Panc1 (cell line): ENCODE measurements around the gene RPL7A. TPM values are rescaled to one million over a fixed set of nuclear protein-coding genes. Genes with fewer than 3 reads are reported as not detected.

Source experiments
- ATAC-seq: fragments of 200-7000 bp; cut with Tn5 transposase; 2 replicates; pipeline ENCODE4 v1.9.1; 2020; ENCODE audit warnings: mild to moderate bottlenecking, moderate library complexity
- BruUV-seq: library from RNA; stranded (reverse); fragments of 400-500 nt; replicated peaks from 2 replicates; lab custom pipeline; 2021; lab: Mats Ljungman, UMichigan
- CTCF ChIA-PET: fragments of 300-600 bp; sonication (Branson Sonifier 250); formaldehyde crosslinking; loops from one replicate; lab custom pipeline; 2022; ENCODE audit warnings: antibody characterized with exemption; lab: Charles Lee
- POLR2A ChIA-PET: fragments of 300-600 bp; sonication (Branson Sonifier 250); formaldehyde crosslinking; loops from one replicate; lab custom pipeline; 2022; ENCODE audit warnings: antibody characterized with exemption; lab: Charles Lee
- DNase-seq: peaks from one replicate; pipeline ENCODE4 v3.0.0-alpha.2; 2010; ENCODE audit warnings: low read depth, low spot score
- H3K27ac ChIP-seq: 2 replicates; pipeline ENCODE4 v1.5.1; 2011; ENCODE audit warnings: mild to moderate bottlenecking, low read length, inconsistent platforms
- H3K27me3 ChIP-seq: fragments of 200-500 bp; sonication (Bioruptor generic); 2 replicates; pipeline ENCODE4 v1.6.0; 2014; ENCODE audit warnings: low read length, inconsistent platforms; ENCODE audit not compliant: control insufficient read depth, insufficient read depth
- H3K36me3 ChIP-seq: fragments of 200-500 bp; sonication (Bioruptor generic); 2 replicates; pipeline ENCODE4 v1.5.1; 2014; ENCODE audit warnings: inconsistent platforms, mild to moderate bottlenecking, low read length, moderate library complexity; ENCODE audit not compliant: control insufficient read depth, insufficient read depth
- H3K4me1 ChIP-seq: 2 replicates; pipeline ENCODE4 v1.5.1; 2011; ENCODE audit warnings: inconsistent platforms, mild to moderate bottlenecking, low read length, moderate library complexity; ENCODE audit not compliant: control insufficient read depth, insufficient read depth
- H3K4me3 ChIP-seq, 2 experiments: 2 replicates each; pipeline ENCODE4 v1.5.1; 2011 to 2012; ENCODE audit warnings: low read depth in 2 of 2, low read length in 2 of 2, mild to moderate bottlenecking in 2 of 2, inconsistent platforms in 1 of 2, moderate library complexity in 1 of 2
- H3K9me3 ChIP-seq: fragments of 200-500 bp; sonication (Bioruptor generic); 2 replicates; pipeline ENCODE4 v1.5.1; 2014; ENCODE audit warnings: low read depth, mild to moderate bottlenecking, inconsistent platforms, low read length, moderate library complexity; ENCODE audit not compliant: control insufficient read depth, insufficient read depth
- CTCF ChIP-seq: fragments of 450-650 bp; IDR thresholded peaks from 2 replicates; pipeline ENCODE4 v1.5.1; 2017; ENCODE audit warnings: mild to moderate bottlenecking
- POLR2AphosphoS5 ChIP-seq: IDR thresholded peaks from 2 replicates; pipeline ENCODE4 v1.6.1; 2012; ENCODE audit warnings: mild to moderate bottlenecking, low read depth, low read length, moderate library complexity
- REST ChIP-seq, 2 experiments: IDR thresholded peaks; 2 replicates each; pipeline ENCODE4 v1.6.1; 2011 to 2012; ENCODE audit warnings: low read depth in 2 of 2, control low read depth in 1 of 2, low read length in 1 of 2, mild to moderate bottlenecking in 1 of 2, moderate library complexity in 1 of 2; ENCODE audit not compliant: insufficient read depth in 1 of 2
- SIN3A ChIP-seq: IDR thresholded peaks from 2 replicates; pipeline ENCODE4 v1.6.1; 2012; ENCODE audit warnings: low read depth, mild to moderate bottlenecking, low read length, moderate library complexity, borderline replicate concordance; ENCODE audit not compliant: insufficient read depth
- TCF7L2 ChIP-seq: IDR thresholded peaks from 2 replicates; pipeline ENCODE4 v1.6.1; 2011; ENCODE audit warnings: mild to moderate bottlenecking, low read depth, low read length, inconsistent platforms
- in situ Hi-C: cut with HindIII; loops from 2 replicates; pipeline ENCODE4 v1.10.0; 2016; ENCODE audit warnings: low sequenced_read_pairs, low pct_unique_long_range_greater_than_20kb
- intact Hi-C: fragments of 100-400 bp; cut with micrococcal nuclease; formaldehyde crosslinking; loops from one replicate; pipeline ENCODE4 v1.10.0; 2022; ENCODE audit not compliant: unreplicated experiment
- total RNA-seq: library from RNA; stranded (reverse); gene quantifications from one replicate; pipeline ENCODE4 v1.2.1, GENCODE V29; 2021; ENCODE audit not compliant: unreplicated experiment

Gene RPL7A
- total RNA-seq, 1 experiment from 2014 or later, result 1,104 TPM

- no peak for DNase-seq
- ATAC-seq, result no peak
- in situ Hi-C loops, result no loop called here
- Histone ChIP-seq H3K4me3 (no peak overlapping the region), H3K4me1 (no peaks in the 10 kb centered on the region), H3K36me3 (no peaks in the 10 kb centered on the region), H3K27ac (no peak overlapping the region), H3K27me3 (no peaks in the 10 kb centered on the region), H3K9me3 (no peaks in the 10 kb centered on the region)
- CTCF ChIA-PET, result no interaction called here
- TF ChIP-seq CTCF (no peak), REST (IDR thresholded peaks at IDR 0.05; ENCODE audit: insufficient read depth in 1 of 2, low read depth in 2 of 2, low read length in 1 of 2) (no peak), TCF7L2 (no peak), POLR2AphosphoS5 (no peak), SIN3A (no peak)
- POLR2A ChIA-PET, result no interaction called here
- intact Hi-C loops, result no loop called here
- no TSS peak for BruUV-seq
Observed at GRCh38 chr9:133303266-133304157, 44.5 kb upstream of the RPL7A start.

- H3K4me1 ChIP-seq, result no peaks in the 10 kb centered on the region
- ChIA-PET POLR2A (no interaction called here), CTCF (no interaction called here)
- H3K36me3 ChIP-seq, result no peaks in the 10 kb centered on the region
- no peak for TF ChIP-seq REST (IDR thresholded peaks at IDR 0.05; ENCODE audit: insufficient read depth in 1 of 2, low read depth in 2 of 2, low read length in 1 of 2)
- no peak overlapping the region for H3K4me3 ChIP-seq
- BruUV-seq, result no TSS peak
- no peaks in the 10 kb centered on the region for H3K9me3 ChIP-seq
- in situ Hi-C loops (no loop called here), intact Hi-C loops (no loop called here)
- H3K27ac ChIP-seq, result no peak overlapping the region
- DNase-seq (no peak), ATAC-seq (no peak)
- no peaks in the 10 kb centered on the region for H3K27me3 ChIP-seq
Observed at GRCh38 chr9:133304158-133304470, 43.9 kb upstream of the RPL7A start.
